Skeletal muscle tissue (tissue), 4 donors: ENCODE data around the gene AP5Z1. TPM values are rescaled to one million over a fixed set of nuclear protein-coding genes. Genes with fewer than 3 reads are reported as not detected.

Experiments used
- H3K27ac ChIP-seq: one replicate; pipeline ENCODE4 v1.7.0; 2013; ENCODE audit warnings: mild to moderate bottlenecking, low read depth, low read length, inconsistent platforms
- H3K27me3 ChIP-seq, 3 donors: one replicate each; pipeline ENCODE4 v1.7.0; 2013; ENCODE audit warnings: low read length in 3 of 3; ENCODE audit not compliant: control insufficient read depth in 3 of 3, insufficient read depth in 3 of 3
- H3K36me3 ChIP-seq, 3 donors: one replicate each; pipeline ENCODE4 v1.7.0; 2013; ENCODE audit warnings: low read length in 3 of 3; ENCODE audit not compliant: control insufficient read depth in 3 of 3, insufficient read depth in 3 of 3
- H3K4me1 ChIP-seq, 3 donors: one replicate each; pipeline ENCODE4 v1.7.0; 2013; ENCODE audit warnings: low read length in 3 of 3, mild to moderate bottlenecking in 3 of 3; ENCODE audit not compliant: control insufficient read depth in 3 of 3, insufficient read depth in 3 of 3
- H3K4me3 ChIP-seq, 3 donors: one replicate each; pipeline ENCODE4 v1.7.0; 2013; ENCODE audit warnings: low read length in 3 of 3
- H3K9ac ChIP-seq, 3 donors: one replicate each; pipeline ENCODE4 v1.7.0; 2013; ENCODE audit warnings: low read length in 3 of 3, mild to moderate bottlenecking in 3 of 3, moderate library complexity in 2 of 3, low read depth in 1 of 3
- H3K9me3 ChIP-seq, 3 donors: one replicate each; pipeline ENCODE4 v1.7.0; 2013; ENCODE audit warnings: low read length in 3 of 3; ENCODE audit not compliant: control insufficient read depth in 3 of 3
- total RNA-seq: library from RNA; depleted of rRNA; stranded (reverse); fragments of >200 nt; gene quantifications from one replicate; pipeline ENCODE4 v1.2.3, GENCODE V29; 2014
- donor health status: Osteomylitis.

Gene AP5Z1
- total RNA-seq, 1 donor from 2014 or later, result 13.6 TPM

DNA sequence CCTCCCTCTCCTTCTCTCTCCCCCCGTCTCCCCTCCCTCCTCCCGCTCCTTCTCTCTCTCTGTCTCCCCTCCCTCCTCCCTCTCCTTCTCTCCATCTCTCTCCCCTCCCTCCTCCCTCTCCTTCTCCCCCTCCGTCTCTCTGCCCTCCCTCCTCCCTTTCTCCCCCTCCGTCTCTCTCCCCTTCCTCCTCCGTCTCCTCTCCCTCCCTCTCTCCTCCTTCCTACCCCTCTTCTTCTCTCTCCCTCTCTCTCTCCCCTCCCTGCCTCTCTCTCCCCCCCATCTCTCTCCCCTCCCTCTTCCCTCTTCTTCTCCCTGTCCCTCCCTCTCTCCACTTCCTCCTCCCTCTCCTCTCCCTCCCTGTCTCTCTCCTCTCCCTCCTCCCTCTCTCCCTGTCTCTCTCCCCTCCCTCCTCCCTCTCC, 32.2 kb downstream of the AP5Z1 start:
- H3K9me3 ChIP-seq, result no peaks in the 10 kb centered on the region
- H3K4me3 ChIP-seq, result no peak overlapping the region
- no peak overlapping the region for H3K9ac ChIP-seq
- no peaks in the 10 kb centered on the region for H3K36me3 ChIP-seq
- no peaks in the 10 kb centered on the region for H3K27me3 ChIP-seq
- no peaks in the 10 kb centered on the region for H3K4me1 ChIP-seq
- H3K27ac ChIP-seq, result no peak overlapping the region

DNA sequence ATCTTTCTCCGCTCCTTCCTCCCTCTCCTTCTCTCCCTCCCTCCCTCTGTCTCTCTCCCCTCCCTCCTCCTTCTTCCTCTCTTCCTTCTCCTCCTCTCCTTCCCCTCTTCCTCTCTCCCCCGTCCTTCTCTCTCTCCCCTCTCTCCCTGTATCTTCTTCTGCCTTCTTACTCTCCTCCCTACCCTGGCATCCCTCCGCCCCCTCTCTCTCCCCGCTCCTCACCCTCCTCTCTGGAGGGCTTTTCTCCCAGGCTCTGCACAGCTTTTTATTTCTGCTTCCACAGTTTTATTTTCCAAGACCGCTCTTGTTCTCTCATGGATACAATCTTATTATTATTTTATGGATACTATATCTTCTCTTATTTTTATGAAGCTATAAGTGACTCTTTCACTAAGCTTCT, 32.6 kb downstream of the AP5Z1 start:
- Histone ChIP-seq H3K27me3 (no peaks in the 10 kb centered on the region), H3K27ac (no peak overlapping the region), H3K9ac (no peak overlapping the region), H3K9me3 (no peaks in the 10 kb centered on the region), H3K4me1 (no peaks in the 10 kb centered on the region), H3K36me3 (no peaks in the 10 kb centered on the region), H3K4me3 (no peak overlapping the region)

DNA sequence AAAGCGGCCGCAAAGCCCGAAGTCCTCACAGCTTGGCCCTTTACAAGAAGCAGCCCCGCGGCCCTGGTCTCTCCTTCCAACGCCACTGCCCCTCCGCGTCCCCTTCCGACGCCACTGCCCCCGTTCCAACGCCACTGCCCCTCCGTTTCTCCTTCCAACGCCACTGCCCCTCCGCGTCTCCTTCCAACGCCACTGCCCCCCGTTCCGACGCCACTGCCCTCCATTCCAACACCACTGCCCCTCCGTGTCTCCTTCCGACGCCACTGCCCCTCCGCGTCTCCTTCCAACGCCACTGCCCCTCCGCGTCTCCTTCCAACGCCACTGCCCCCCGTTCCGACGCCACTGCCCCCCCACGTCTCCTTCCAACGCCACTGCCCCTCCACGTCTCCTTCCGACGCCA, 33.1 kb downstream of the AP5Z1 start:
- Histone ChIP-seq H3K36me3 (no peaks in the 10 kb centered on the region), H3K9ac (no peak overlapping the region), H3K27me3 (no peaks in the 10 kb centered on the region), H3K27ac (no peak overlapping the region), H3K4me3 (no peak overlapping the region), H3K4me1 (no peaks in the 10 kb centered on the region), H3K9me3 (no peaks in the 10 kb centered on the region)

DNA sequence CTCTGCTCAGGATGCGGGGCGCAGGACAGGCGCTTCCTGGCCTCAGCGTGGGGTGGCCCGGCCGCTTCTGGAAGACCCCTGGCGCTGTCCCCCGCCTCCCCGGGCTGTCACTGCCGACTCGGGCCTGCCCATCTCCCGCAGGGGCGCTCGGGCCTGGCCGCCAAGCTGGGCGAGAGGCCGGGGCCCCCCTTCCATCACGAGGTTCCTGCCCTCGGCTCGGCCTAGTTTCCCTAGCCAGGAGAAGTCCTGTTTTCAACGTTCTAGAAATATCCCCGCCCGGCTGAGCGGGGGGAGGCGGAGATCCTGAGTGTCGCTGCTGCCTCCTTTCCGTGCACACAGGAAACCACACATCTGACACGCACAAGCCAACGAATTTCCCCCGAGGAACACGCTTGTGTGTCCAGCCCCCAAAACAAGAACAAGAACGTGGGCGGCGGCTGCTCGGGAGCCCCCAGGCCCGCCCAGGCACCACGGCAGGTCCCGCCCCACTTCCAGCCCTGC, 33.7 kb downstream of the AP5Z1 start:
- Histone ChIP-seq H3K4me1 (no peaks in the 10 kb centered on the region), H3K4me3 (no peak overlapping the region), H3K27ac (peak overlapping the region; percentile 40), H3K9me3 (no peaks in the 10 kb centered on the region), H3K27me3 (no peaks in the 10 kb centered on the region), H3K36me3 (no peaks in the 10 kb centered on the region), H3K9ac (no peak overlapping the region)

DNA sequence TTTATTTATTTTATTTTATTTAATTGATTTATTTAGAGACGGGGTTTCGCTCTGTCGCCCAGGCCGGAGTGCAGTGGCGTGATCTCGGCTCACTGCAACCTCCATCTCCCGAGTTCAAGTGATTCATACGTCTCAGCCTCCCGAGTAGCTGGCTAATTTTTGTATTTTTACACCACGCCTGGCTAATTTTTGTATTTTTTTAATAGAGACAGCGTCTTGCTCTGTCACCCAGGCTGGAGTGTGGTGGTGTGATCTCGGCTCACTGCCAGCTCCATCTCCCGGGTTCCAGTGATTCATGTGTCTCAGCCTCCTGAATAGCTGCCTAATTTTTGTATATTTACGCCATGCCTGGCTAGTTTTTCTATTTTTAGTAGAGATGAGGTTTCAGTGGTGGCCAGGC, 34.2 kb downstream of the AP5Z1 start:
- no peak overlapping the region for H3K4me3 ChIP-seq
- H3K4me1 ChIP-seq, result no peaks in the 10 kb centered on the region
- no peaks in the 10 kb centered on the region for H3K9me3 ChIP-seq
- H3K36me3 ChIP-seq, result no peaks in the 10 kb centered on the region
- H3K27me3 ChIP-seq, result no peaks in the 10 kb centered on the region
- H3K27ac ChIP-seq, result no peak overlapping the region
- H3K9ac ChIP-seq, result no peak overlapping the region

DNA sequence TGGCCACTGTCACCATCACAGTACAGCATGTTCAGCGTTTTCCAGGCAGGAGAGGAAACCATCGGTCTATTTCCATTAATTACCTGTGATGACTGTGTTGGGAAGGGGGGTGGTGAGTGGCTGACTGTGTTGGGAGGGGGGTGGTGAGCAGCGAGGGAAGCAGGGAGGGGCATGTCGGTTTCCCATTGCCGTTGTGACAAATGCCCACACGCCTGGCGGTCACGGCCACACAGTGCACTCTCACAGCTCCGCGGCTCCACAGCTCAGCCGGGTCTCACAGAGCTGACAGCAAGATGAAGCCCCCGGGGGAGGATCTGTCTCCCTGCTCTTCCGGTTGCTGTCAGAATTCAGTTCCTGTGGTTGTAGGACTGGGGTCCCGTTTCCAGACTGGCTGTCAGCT, 39.0 kb downstream of the AP5Z1 start:
- Histone ChIP-seq H3K27me3 (no peaks in the 10 kb centered on the region), H3K27ac (no peak overlapping the region), H3K4me3 (no peak overlapping the region), H3K36me3 (no peaks in the 10 kb centered on the region), H3K4me1 (no peaks in the 10 kb centered on the region), H3K9ac (no peak overlapping the region), H3K9me3 (no peaks in the 10 kb centered on the region)

DNA sequence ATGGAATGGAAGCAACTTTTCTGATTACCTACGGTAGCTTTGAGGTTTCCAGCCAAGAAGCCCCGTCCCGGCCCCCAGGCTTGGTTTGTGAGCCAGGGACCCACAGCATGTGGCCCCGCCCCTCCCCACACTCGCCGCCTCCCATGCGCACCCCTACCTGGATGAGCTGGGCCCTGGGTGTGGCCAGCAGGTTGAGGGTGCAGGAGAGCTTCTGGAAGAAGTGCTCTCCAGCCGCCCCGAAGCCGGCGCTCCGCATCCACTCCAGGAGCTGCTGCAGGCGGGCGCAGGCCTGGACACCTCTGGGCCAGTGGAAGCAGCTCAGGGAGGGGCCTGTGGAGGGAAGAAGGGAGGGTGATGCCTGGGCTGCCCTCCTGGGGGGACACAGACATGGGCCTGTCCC, 39.7 kb downstream of the AP5Z1 start:
- H3K9ac ChIP-seq, result no peak overlapping the region
- no peak overlapping the region for H3K27ac ChIP-seq
- H3K9me3 ChIP-seq, result no peaks in the 10 kb centered on the region
- peaks cover under 1 to 2% (median 2%) of the 10 kb centered on the region in 3 donors for H3K4me1 ChIP-seq
- no peaks in the 10 kb centered on the region for H3K27me3 ChIP-seq
- no peaks in the 10 kb centered on the region for H3K36me3 ChIP-seq
- no peak overlapping the region for H3K4me3 ChIP-seq

DNA sequence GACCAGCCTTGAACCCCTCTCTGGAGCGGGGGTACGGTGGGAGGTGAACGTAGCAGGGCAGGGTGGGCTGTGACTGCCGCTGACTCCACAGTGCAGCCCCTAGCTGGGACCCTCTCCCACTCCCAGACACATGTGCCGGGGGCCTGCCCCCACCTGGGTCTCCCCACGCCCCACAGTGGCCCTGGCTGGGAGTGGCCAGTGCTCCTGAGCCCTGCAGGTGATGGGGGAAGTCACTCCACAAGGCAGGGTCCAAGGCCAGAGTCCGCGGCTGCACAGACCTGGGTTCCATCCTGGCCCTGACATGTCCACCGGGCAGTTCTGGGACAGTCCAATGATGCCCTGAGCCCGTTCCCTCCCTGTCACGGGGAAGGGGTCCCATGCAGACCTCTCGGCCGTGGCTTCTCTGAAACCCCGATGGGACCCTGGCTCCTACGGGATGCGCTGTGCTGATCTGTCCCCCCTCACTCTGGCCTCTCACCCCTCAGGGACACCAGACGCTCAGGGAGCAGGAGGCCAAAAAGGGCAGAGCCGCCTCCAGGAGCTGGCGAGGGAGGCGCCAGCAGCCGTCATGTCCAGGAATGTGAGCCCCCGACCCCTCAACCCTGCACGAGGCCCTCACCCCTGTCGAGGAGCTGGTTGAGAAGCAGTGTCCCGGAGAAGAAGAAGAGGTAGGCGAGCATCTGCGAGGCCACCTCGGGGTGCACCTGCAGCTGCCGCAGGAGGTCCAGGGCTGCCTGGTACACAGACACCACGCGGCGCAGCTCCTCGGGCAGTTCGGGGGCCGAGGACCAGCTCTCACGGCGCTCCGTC, 40.4 kb downstream of the AP5Z1 start:
- H3K4me1 ChIP-seq, result peaks cover 6 to 7% (median 6%) of the 10 kb centered on the region in 3 donors
- H3K4me3 ChIP-seq, result no peak overlapping the region
- H3K9me3 ChIP-seq, result no peaks in the 10 kb centered on the region
- no peak overlapping the region for H3K9ac ChIP-seq
- no peaks in the 10 kb centered on the region for H3K36me3 ChIP-seq
- no peak overlapping the region for H3K27ac ChIP-seq
- H3K27me3 ChIP-seq, result no peaks in the 10 kb centered on the region

DNA sequence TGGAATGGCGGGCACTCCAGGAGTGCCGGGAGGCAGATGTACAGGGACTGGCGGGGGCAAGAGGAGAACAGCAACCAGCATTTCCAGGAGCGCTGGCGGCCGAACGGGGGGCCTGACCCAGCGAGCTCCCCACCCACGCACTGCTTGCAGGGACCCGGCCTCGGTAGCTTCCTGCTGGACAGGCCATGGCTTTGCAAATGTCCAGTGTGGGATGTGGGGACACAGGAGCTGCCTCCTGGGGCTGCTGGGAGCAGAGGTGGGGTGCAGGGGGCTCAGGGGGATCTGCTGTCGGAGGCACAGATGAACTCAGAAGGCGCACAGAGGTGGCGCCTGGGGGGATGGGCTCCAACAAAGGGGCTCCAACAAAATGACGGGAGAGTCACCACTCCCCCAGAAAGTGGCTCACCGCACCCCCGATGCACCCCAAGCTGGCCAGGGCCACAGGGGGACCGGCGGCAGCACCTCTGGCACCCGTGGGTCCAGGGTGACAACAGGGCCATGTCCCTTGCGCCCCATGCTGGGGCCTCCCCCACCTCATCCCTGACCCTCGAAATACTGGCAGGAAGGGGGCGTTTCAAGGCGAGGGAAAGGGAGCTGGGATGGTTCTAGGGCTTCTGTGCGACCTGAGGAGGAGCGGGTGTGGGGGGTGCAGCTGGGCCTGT, 41.1 kb downstream of the AP5Z1 start:
- no peaks in the 10 kb centered on the region for H3K9me3 ChIP-seq
- H3K9ac ChIP-seq, result no peak overlapping the region
- H3K4me3 ChIP-seq, result no peak overlapping the region
- H3K27ac ChIP-seq, result no peak overlapping the region
- peaks cover 9 to 10% (median 10%) of the 10 kb centered on the region in 3 donors for H3K4me1 ChIP-seq
- no peaks in the 10 kb centered on the region for H3K36me3 ChIP-seq
- no peaks in the 10 kb centered on the region for H3K27me3 ChIP-seq

DNA sequence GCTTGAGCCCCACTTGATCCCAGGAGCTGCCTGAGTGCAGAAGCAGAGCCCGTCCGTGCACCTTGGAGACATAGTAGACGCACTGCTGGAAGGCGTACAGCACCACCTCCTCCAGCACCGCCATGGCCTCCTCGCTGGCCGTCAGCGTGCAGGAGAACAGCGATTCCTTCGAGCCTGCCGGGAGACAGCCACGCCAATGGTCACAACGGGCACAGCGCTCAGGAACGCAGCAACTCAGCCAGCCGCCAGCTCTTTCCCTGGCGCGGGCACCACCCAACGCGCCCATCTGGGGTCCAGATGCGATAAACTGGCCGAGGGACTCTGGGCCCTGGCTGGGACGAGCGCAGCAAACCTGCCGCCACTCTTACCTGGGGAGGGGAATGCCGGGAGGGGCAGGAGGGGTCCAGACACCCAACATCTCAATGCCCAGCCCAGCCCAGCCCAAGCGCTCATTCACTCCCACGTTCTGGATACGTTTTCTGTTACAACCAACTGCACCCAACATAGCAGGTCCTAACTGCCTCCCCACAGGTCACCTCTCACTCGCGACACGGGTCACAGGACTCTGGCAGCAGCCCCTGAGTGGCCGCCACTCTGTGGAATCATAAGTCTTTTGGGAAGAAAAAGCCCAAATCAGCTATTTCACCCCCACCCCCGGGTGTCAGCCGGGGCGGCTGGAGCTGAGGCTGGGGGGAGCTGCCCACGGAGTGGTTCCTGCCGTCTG, 41.9 kb downstream of the AP5Z1 start:
- Histone ChIP-seq H3K36me3 (no peaks in the 10 kb centered on the region), H3K9me3 (no peaks in the 10 kb centered on the region), H3K4me1 (peaks cover 9 to 10% (median 10%) of the 10 kb centered on the region in 3 donors), H3K4me3 (no peak overlapping the region), H3K27me3 (no peaks in the 10 kb centered on the region), H3K9ac (no peak overlapping the region), H3K27ac (no peak overlapping the region)
